ENCODE measurements around the gene ADAMTS5.

DNA sequence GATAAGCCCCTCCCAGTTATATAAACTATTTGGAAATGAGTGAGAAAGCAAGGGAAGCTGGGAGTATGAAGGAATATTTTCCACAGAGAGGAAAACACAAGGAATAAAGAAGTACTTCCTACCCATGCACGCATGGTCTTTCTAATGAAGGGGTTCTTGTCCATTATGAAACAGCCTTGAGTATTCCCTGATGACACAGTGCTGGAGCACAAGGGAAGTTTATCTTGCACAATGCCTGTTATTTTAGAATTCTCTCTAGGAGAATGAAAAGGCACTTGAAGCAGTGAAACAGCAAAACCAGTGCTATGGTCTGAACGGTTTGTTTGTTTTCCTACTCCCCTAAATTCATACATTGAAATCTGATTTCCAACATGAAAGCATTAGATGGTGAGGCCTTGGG lies 83.1 kb downstream of the ADAMTS5 start:
- TF ChIP-seq POLR2AphosphoS5 (IDR thresholded peaks at IDR 0.05; ENCODE audit: low read depth, low read length) (no peak), TAF1 (IDR thresholded peaks at IDR 0.05; ENCODE audit: borderline replicate concordance, insufficient read depth, low read length) (no peak)

All from PFSK-1 (cell line).